ENCODE data around the gene OR13C4.
A peak's percentile ranks its signal among the peaks of the same experiment; 100 is the strongest.
"Not testable (repeated sequence)": the region's sequence is repeated elsewhere in the genome, so short reads cannot be mapped to it uniquely, and the experiment has no call there.

OR13C4 gene

GRCh38 chr9:104527109-104527508 lies at the start of gene OR13C4:
OR13C4 (minus strand) TSS chr9:104527209; CDS start chr9:104527209, 0 bp downstream.
- DNase-seq (ENCODE audit: insufficient read length, low spot score) (no peak), FAIRE-seq (no peak)

- FAIRE-seq: no peak
Observed at GRCh38 chr9:104575456-104575855, 48.4 kb upstream of the OR13C4 start.

GRCh38 chr9:104572612-104573011 lies 45.6 kb upstream of the OR13C4 start:
- DNase-seq (ENCODE audit: insufficient read length, low spot score): no peak
- no peak for FAIRE-seq

More at GRCh38 chr9:104575456-104575855, 48.4 kb upstream of the OR13C4 start:
- no peak for DNase-seq (ENCODE audit: insufficient read length, low spot score)

- DNase-seq (ENCODE audit: insufficient read length, low spot score) (no peak), FAIRE-seq (no peak)
Observed at GRCh38 chr9:104568868-104569267, 41.9 kb upstream of the OR13C4 start, which contains the start of gene OR13C8. OR13C8 (plus strand) TSS chr9:104569168; CDS start chr9:104569168, 0 bp downstream.

- FAIRE-seq: no peak
- DNase-seq (ENCODE audit: insufficient read length, low spot score): no peak
Observed at GRCh38 chr9:104564358-104564757, 37.3 kb upstream of the OR13C4 start.

- DNase-seq (ENCODE audit: insufficient read length, low spot score) (no peak), FAIRE-seq (no peak)
Observed at GRCh38 chr9:104556830-104557634, 30.0 kb upstream of the OR13C4 start.

GRCh38 chr9:104555521-104555920 lies 28.5 kb upstream of the OR13C4 start:
- DNase-seq (ENCODE audit: insufficient read length, low spot score): no peak
- FAIRE-seq: no peak

- peak; percentile 2 for DNase-seq (ENCODE audit: insufficient read length, low spot score)
- no peak for FAIRE-seq
Observed at GRCh38 chr9:104553261-104553660, 26.3 kb upstream of the OR13C4 start.

GRCh38 chr9:104544644-104545043 lies 17.6 kb upstream of the OR13C4 start:
- DNase-seq (ENCODE audit: insufficient read length, low spot score) (no peak), FAIRE-seq (no peak)

- DNase-seq (ENCODE audit: insufficient read length, low spot score) (no peak), FAIRE-seq (no peak)
Observed at GRCh38 chr9:104539275-104539674, 12.3 kb upstream of the OR13C4 start.

- no peak for FAIRE-seq
Observed at GRCh38 chr9:104536756-104537155, 9.7 kb upstream of the OR13C4 start, which contains the start of gene OR13C3. OR13C3 (minus strand) TSS chr9:104536856; CDS start chr9:104536723, 133 bp downstream.

GRCh38 chr9:104520241-104520640 lies 6.8 kb downstream of the OR13C4 start:
- not testable (repeated sequence) for DNase-seq (ENCODE audit: insufficient read length, low spot score); FAIRE-seq

More at GRCh38 chr9:104536756-104537155, 9.7 kb upstream of the OR13C4 start, which contains the start of gene OR13C3:
- DNase-seq (ENCODE audit: insufficient read length, low spot score): no peak

GRCh38 chr9:104514901-104515300 lies 12.1 kb downstream of the OR13C4 start:
- FAIRE-seq (no peak), DNase-seq (ENCODE audit: insufficient read length, low spot score) (no peak)

GRCh38 chr9:104506565-104506964 lies 20.4 kb downstream of the OR13C4 start:
- no peak for DNase-seq (ENCODE audit: insufficient read length, low spot score)

GRCh38 chr9:104503963-104504362 lies 23.0 kb downstream of the OR13C4 start, which contains the start of gene OR13F1:
OR13F1 (plus strand) TSS chr9:104504263; CDS start chr9:104504263, 0 bp downstream.
- no peak for FAIRE-seq
- DNase-seq (ENCODE audit: insufficient read length, low spot score): no peak

More at GRCh38 chr9:104506565-104506964, 20.4 kb downstream of the OR13C4 start:
- no peak for FAIRE-seq

GRCh38 chr9:104503440-104503839 lies 23.6 kb downstream of the OR13C4 start:
- DNase-seq (ENCODE audit: insufficient read length, low spot score) (no peak), FAIRE-seq (no peak)

GRCh38 chr9:104494808-104495207 lies 32.2 kb downstream of the OR13C4 start:
- DNase-seq (ENCODE audit: insufficient read length, low spot score) (peak; percentile 35), FAIRE-seq (no peak)

GRCh38 chr9:104485014-104485413 lies 42.0 kb downstream of the OR13C4 start:
- no peak for FAIRE-seq
- no peak for DNase-seq (ENCODE audit: insufficient read length, low spot score)

- FAIRE-seq (no peak), DNase-seq (ENCODE audit: insufficient read length, low spot score) (no peak)
Observed at GRCh38 chr9:104482921-104483570, 44.0 kb downstream of the OR13C4 start.
